B cell (primary cell): ENCODE results near the gene HAND2. TPM values are rescaled to one million over a fixed set of nuclear protein-coding genes. Genes with fewer than 3 reads are reported as not detected.

Experiments used
- ATAC-seq: fragments of 200-7000 bp; cut with Tn5 transposase; one replicate; pipeline ENCODE4 v1.10.0; 2021; ENCODE audit warnings: low read depth, mild to moderate bottlenecking, moderate number of reproducible peaks, moderate library complexity
- CTCF ChIA-PET: fragments of 350-600 bp; sonication (Branson Sonifier 250); formaldehyde crosslinking; loops from one replicate; lab custom pipeline; 2021; ENCODE audit warnings: antibody characterized with exemption, inconsistent platforms; lab: Charles Lee
- POLR2A ChIA-PET: fragments of 350-600 bp; sonication (Branson Sonifier 250); formaldehyde crosslinking; loops from one replicate; lab custom pipeline; 2021; ENCODE audit warnings: antibody characterized with exemption; lab: Charles Lee
- DNase-seq: peaks from one replicate; pipeline ENCODE4 v3.0.0; 2013
- H2AFZ ChIP-seq: 2 replicates; pipeline ENCODE4 v1.6.1; 2012; ENCODE audit warnings: mild to moderate bottlenecking, low read depth, low read length; ENCODE audit not compliant: insufficient read depth, poor library complexity, severe bottlenecking
- H3K27ac ChIP-seq, 2 donors: 1 replicate in 1 of 2; 2 replicates in 1 of 2; pipeline ENCODE4 v1.5.1; 2012 to 2013; ENCODE audit warnings: low read length in 2 of 2, mild to moderate bottlenecking in 2 of 2, moderate library complexity in 1 of 2
- H3K27me3 ChIP-seq, 4 experiments: fragments of 200-600 bp in 1 of 4; sonication (generic) in 1 of 4; replicated peaks in 1 of 4; 1 replicate in 2 of 4; 2 replicates in 2 of 4; pipeline versions ENCODE4 v1.6.1 to v1.7.0; 2013 to 2016; ENCODE audit warnings: low read length in 3 of 4, mild to moderate bottlenecking in 2 of 4, mixed read lengths in 1 of 4, moderate library complexity in 1 of 4; ENCODE audit not compliant: insufficient read depth in 4 of 4, control insufficient read depth in 3 of 4; ENCODE audit errors: control extremely low read depth in 1 of 4
- H3K36me3 ChIP-seq, 2 experiments: replicated peaks in 1 of 2; 1 replicate in 1 of 2; 2 replicates in 1 of 2; pipeline versions ENCODE4 v1.6.1 to v1.7.1; 2013; ENCODE audit warnings: low read length in 1 of 2; ENCODE audit not compliant: insufficient read depth in 2 of 2, control insufficient read depth in 1 of 2; ENCODE audit errors: control extremely low read depth in 1 of 2, extremely low read depth in 1 of 2
- H3K4me1 ChIP-seq, 2 donors: fragments of 200-600 bp in 1 of 2; sonication (generic) in 1 of 2; 1 replicate in 1 of 2; 2 replicates in 1 of 2; pipeline versions ENCODE4 v1.5.1 to v1.6.1; 2013 to 2017; ENCODE audit warnings: low read length in 2 of 2; ENCODE audit not compliant: control insufficient read depth in 2 of 2, insufficient read depth in 2 of 2
- H3K4me2 ChIP-seq: replicated peaks from 2 replicates; pipeline ENCODE3; 2012; ENCODE audit warnings: mild to moderate bottlenecking, low read depth, low read length; ENCODE audit not compliant: poor library complexity, severe bottlenecking
- H3K4me3 ChIP-seq, 5 experiments: fragments of 200-600 bp in 1 of 5; sonication (generic) in 1 of 5; 1 replicate in 3 of 5; 2 replicates in 2 of 5; pipeline versions ENCODE4 v1.5.1 to v1.7.0; 2011 to 2016; ENCODE audit warnings: low read length in 4 of 5, mild to moderate bottlenecking in 4 of 5, low read depth in 2 of 5, control low read depth in 1 of 5, moderate library complexity in 1 of 5; ENCODE audit not compliant: insufficient read depth in 1 of 5; ENCODE audit errors: control extremely low read depth in 1 of 5, extremely low read depth in 1 of 5
- H3K79me2 ChIP-seq: fragments of 200-600 bp; sonication (generic); one replicate; pipeline ENCODE4 v1.6.0; 2016; ENCODE audit warnings: low read length; ENCODE audit not compliant: control insufficient read depth, insufficient read depth
- H3K9ac ChIP-seq: fragments of 200-600 bp; sonication (generic); 2 replicates; pipeline ENCODE4 v1.6.1; 2017; ENCODE audit warnings: mild to moderate bottlenecking, low read length, moderate library complexity
- H3K9me3 ChIP-seq, 3 donors: one replicate each; pipeline versions ENCODE4 v1.6.1 to v1.7.1; 2013; ENCODE audit warnings: low read length in 2 of 3; ENCODE audit not compliant: control insufficient read depth in 2 of 3, insufficient read depth in 1 of 3; ENCODE audit errors: control extremely low read depth in 1 of 3
- H4K20me1 ChIP-seq: 2 replicates; pipeline ENCODE4 v1.6.0; 2012; ENCODE audit warnings: mild to moderate bottlenecking, low read length; ENCODE audit not compliant: insufficient read depth, control insufficient read depth, poor library complexity, severe bottlenecking
- H3K27ac Mint-ChIP-seq: one replicate; pipeline ENCODE4 v1.8.0; 2021; ENCODE audit warnings: mixed read lengths
- H3K27me3 Mint-ChIP-seq: one replicate; pipeline ENCODE4 v1.8.0; 2021; ENCODE audit warnings: mixed read lengths
- H3K4me1 Mint-ChIP-seq: one replicate; pipeline ENCODE4 v1.8.0; 2021; ENCODE audit warnings: mixed read lengths
- H3K4me3 Mint-ChIP-seq: one replicate; pipeline ENCODE4 v1.8.0; 2021; ENCODE audit warnings: mixed read lengths
- H3K9me3 Mint-ChIP-seq: one replicate; pipeline ENCODE4 v1.8.0; 2022; ENCODE audit warnings: mixed read lengths; ENCODE audit not compliant: insufficient read depth
- CTCF ChIP-seq: fragments of 200-600 bp; IDR thresholded peaks from one replicate; pipeline ENCODE4 v1.8.0; 2022; ENCODE audit warnings: antibody characterized with exemption, mild to moderate bottlenecking
- EZH2 ChIP-seq: IDR thresholded peaks from 2 replicates; pipeline ENCODE4 v1.6.1; 2012; ENCODE audit warnings: borderline replicate concordance, low read depth, mild to moderate bottlenecking, moderate library complexity, low read length; ENCODE audit not compliant: insufficient read depth, poor library complexity, severe bottlenecking
- WGBS: methylation state at CpG from one replicate; pipeline ENCODE4 v1.1.5; 2013; ENCODE audit warnings: missing lambda C conversion rate; ENCODE audit not compliant: insufficient coverage; 5-methylcytosine and 5-hydroxymethylcytosine counted together
- intact Hi-C: fragments of 100-400 bp; cut with micrococcal nuclease; formaldehyde crosslinking; loops from one replicate; pipeline ENCODE4 v1.10.0; 2022
- polyA plus RNA-seq: library from polyadenylated mRNA; depleted of rRNA; stranded (reverse); fragments of >200 nt; gene quantifications from 2 replicates; pipeline ENCODE4 v1.2.3, GENCODE V29; 2012
- total RNA-seq, 2 donors: library from RNA; stranded (reverse); fragments of 120-200 nt in 1 of 2; gene quantifications; 1 replicate in 1 of 2; 2 replicates in 1 of 2; pipeline versions ENCODE4 v1.2.3 to v1.2.4, GENCODE V29; 2013 to 2022

The HAND2 gene
- total and polyA plus RNA-seq, 2 donors (not counting 1 experiment from before 2014, with no cell fraction given): not detected

- DNase-seq: peak; percentile 27
- H3K9me3 ChIP-seq: peaks cover 0 to 68% (median 14%) of the 10 kb centered on the region in 3 donors
- WGBS: 30% methylated on average over 18 of the region's 31 CpGs
These were observed 10.6 kb downstream of the HAND2 start for GRCh38 chr4:173519111-173520101.

More at GRCh38 chr4:173519111-173520101, 10.6 kb downstream of the HAND2 start:
- H3K27ac ChIP-seq: no peak overlapping the region
- ATAC-seq: no peak
- no peaks in the 10 kb centered on the region for H3K9me3 Mint-ChIP-seq
- no peak overlapping the region for H3K4me3 ChIP-seq
- no peaks in the 10 kb centered on the region for H4K20me1 ChIP-seq
- H3K27ac Mint-ChIP-seq: no peak overlapping the region
- peaks cover 3 to 95% (median 82%) of the 10 kb centered on the region in 4 experiments for H3K27me3 ChIP-seq
- peaks cover 80% of the 10 kb centered on the region for H3K27me3 Mint-ChIP-seq
- H3K4me2 ChIP-seq: peak overlapping the region; percentile 27
- no peaks in the 10 kb centered on the region for H3K36me3 ChIP-seq
- TF ChIP-seq EZH2 (peak; percentile 71), CTCF (no peak)
- H3K79me2 ChIP-seq: no peaks in the 10 kb centered on the region
- no peak overlapping the region for H2AFZ ChIP-seq
- H3K4me3 Mint-ChIP-seq: no peak overlapping the region
- peaks cover 9% of the 10 kb centered on the region for H3K4me1 Mint-ChIP-seq
- POLR2A ChIA-PET: interaction anchor here (0.7 kb wide), 1 partner anchor 13 kb away, joined by 5 read pairs; no protein-coding TSS in a partner anchor
- H3K4me1 ChIP-seq: peaks cover 19 to 33% of the 10 kb centered on the region in 2 donors
- intact Hi-C loops: no loop called here
- H3K9ac ChIP-seq: no peak overlapping the region
- CTCF ChIA-PET: no interaction called here
